Measurements from ENCODE around the gene GLE1. TPM values are rescaled to one million over a fixed set of nuclear protein-coding genes. Genes with fewer than 3 reads are reported as not detected.
A peak's percentile ranks its signal among the peaks of the same experiment; 100 is the strongest.

Gene GLE1
- total and polyA plus RNA-seq, 2 donors (not counting 1 experiment from before 2014, with no cell fraction given), result 11.8 to 30.3 TPM

- WGBS (ENCODE audit: insufficient coverage), result 63% methylated on average over 4 of the region's 5 CpGs
- H3K27me3 Mint-ChIP-seq, result no peaks in the 10 kb centered on the region
- H3K9me3 Mint-ChIP-seq (ENCODE audit: insufficient read depth), result no peaks in the 10 kb centered on the region
- DNase-seq (peak; percentile 25), ATAC-seq (ENCODE audit: low read depth) (no peak)
- Histone ChIP-seq H3K79me2 (ENCODE audit: control insufficient read depth, insufficient read depth, low read length) (peaks cover 65% of the 10 kb centered on the region), H3K9ac (ENCODE audit: low read length) (peak overlapping the region; percentile 0), H3K4me2 (replicated peaks; ENCODE audit: low read depth, low read length, poor library complexity, severe bottlenecking) (peak overlapping the region; percentile 90), H3K4me3 (ENCODE audit: control extremely low read depth in 1 of 5, extremely low read depth in 1 of 5, insufficient read depth in 1 of 5, low read depth in 2 of 5, low read length in 4 of 5) (no peak overlapping the region), H3K36me3 (replicated peaks in 1 of 2; ENCODE audit: control extremely low read depth in 1 of 2, control insufficient read depth in 1 of 2, extremely low read depth in 1 of 2, insufficient read depth in 2 of 2, low read length in 1 of 2) (no peaks in the 10 kb centered on the region), H3K4me1 (ENCODE audit: control insufficient read depth in 2 of 2, insufficient read depth in 2 of 2, low read length in 2 of 2) (peaks cover 44 to 46% of the 10 kb centered on the region in 2 donors), H2AFZ (ENCODE audit: insufficient read depth, low read depth, low read length, poor library complexity, severe bottlenecking) (no peak overlapping the region), H4K20me1 (ENCODE audit: control insufficient read depth, insufficient read depth, low read length, poor library complexity, severe bottlenecking) (peaks cover 32% of the 10 kb centered on the region), H3K9me3 (ENCODE audit: control extremely low read depth in 1 of 3, control insufficient read depth in 2 of 3, insufficient read depth in 1 of 3, low read length in 2 of 3) (no peaks in the 10 kb centered on the region), H3K27me3 (replicated peaks in 1 of 4; ENCODE audit: control extremely low read depth in 1 of 4, control insufficient read depth in 3 of 4, insufficient read depth in 4 of 4, low read length in 3 of 4) (no peaks in the 10 kb centered on the region), H3K27ac (ENCODE audit: low read length in 2 of 2) (no peak overlapping the region)
- peaks cover 34% of the 10 kb centered on the region for H3K4me1 Mint-ChIP-seq
- intact Hi-C loops (cut with micrococcal nuclease), result loop anchor here (5.0 to 10.0 kb wide), 4 partner anchors 117 to 360 kb away; partner anchors contain the start of genes CIZ1, COQ4, TRUB2 and ZER1
- no peak overlapping the region for H3K27ac Mint-ChIP-seq
- ChIA-PET CTCF (no interaction called here), POLR2A (interaction anchor here (0.6 to 1.1 kb wide), 2 partner anchors 119 to 224 kb away, joined by 3 read pairs; no protein-coding TSS in a partner anchor)
- TF ChIP-seq EZH2 (IDR thresholded peaks at IDR 0.05; ENCODE audit: borderline replicate concordance, insufficient read depth, low read depth, low read length, poor library complexity, severe bottlenecking) (no peak), CTCF (IDR thresholded peaks at IDR 0.05) (no peak)
- no peak overlapping the region for H3K4me3 Mint-ChIP-seq
Observed at GRCh38 chr9:128554155-128554862, 49.8 kb downstream of the GLE1 start.

GRCh38 chr9:128555180-128555721 is 50.7 kb downstream of the GLE1 start:
- ChIA-PET POLR2A (no interaction called here), CTCF (interaction anchor here (0.8 kb wide), 1 partner anchor 314 kb away, joined by 3 read pairs; no protein-coding TSS in a partner anchor)
- no peak overlapping the region for H3K4me3 Mint-ChIP-seq
- H4K20me1 ChIP-seq (ENCODE audit: control insufficient read depth, insufficient read depth, low read length, poor library complexity, severe bottlenecking), result peaks cover 42% of the 10 kb centered on the region
- H3K4me1 Mint-ChIP-seq, result peaks cover 33% of the 10 kb centered on the region
- no peak overlapping the region for H2AFZ ChIP-seq (ENCODE audit: insufficient read depth, low read depth, low read length, poor library complexity, severe bottlenecking)
- H3K4me2 ChIP-seq (replicated peaks; ENCODE audit: low read depth, low read length, poor library complexity, severe bottlenecking), result no peak overlapping the region
- H3K9me3 ChIP-seq (ENCODE audit: control extremely low read depth in 1 of 3, control insufficient read depth in 2 of 3, insufficient read depth in 1 of 3, low read length in 2 of 3), result no peaks in the 10 kb centered on the region
- peaks cover 45 to 48% of the 10 kb centered on the region in 2 donors for H3K4me1 ChIP-seq (ENCODE audit: control insufficient read depth in 2 of 2, insufficient read depth in 2 of 2, low read length in 2 of 2)
- no peaks in the 10 kb centered on the region for H3K27me3 ChIP-seq (replicated peaks in 1 of 4; ENCODE audit: control extremely low read depth in 1 of 4, control insufficient read depth in 3 of 4, insufficient read depth in 4 of 4, low read length in 3 of 4)
- TF ChIP-seq CTCF (IDR thresholded peaks at IDR 0.05) (no peak), EZH2 (IDR thresholded peaks at IDR 0.05; ENCODE audit: borderline replicate concordance, insufficient read depth, low read depth, low read length, poor library complexity, severe bottlenecking) (no peak)
- 93% methylated on average over 6 of the region's 9 CpGs for WGBS (ENCODE audit: insufficient coverage)
- intact Hi-C loops (cut with micrococcal nuclease), result loop anchor here (10.0 kb wide), 1 partner anchor 360 kb away; the partner anchor contains the start of gene CIZ1
- no peak overlapping the region for H3K27ac Mint-ChIP-seq
- DNase-seq, result no peak
- no peak overlapping the region for H3K4me3 ChIP-seq (ENCODE audit: control extremely low read depth in 1 of 5, extremely low read depth in 1 of 5, insufficient read depth in 1 of 5, low read depth in 2 of 5, low read length in 4 of 5)
- no peak overlapping the region for H3K27ac ChIP-seq (ENCODE audit: low read length in 2 of 2)
- peaks cover 74% of the 10 kb centered on the region for H3K79me2 ChIP-seq (ENCODE audit: control insufficient read depth, insufficient read depth, low read length)
- no peak overlapping the region for H3K9ac ChIP-seq (ENCODE audit: low read length)
- no peaks in the 10 kb centered on the region for H3K36me3 ChIP-seq (replicated peaks in 1 of 2; ENCODE audit: control extremely low read depth in 1 of 2, control insufficient read depth in 1 of 2, extremely low read depth in 1 of 2, insufficient read depth in 2 of 2, low read length in 1 of 2)
- no peak for ATAC-seq (ENCODE audit: low read depth)
- H3K9me3 Mint-ChIP-seq (ENCODE audit: insufficient read depth), result no peaks in the 10 kb centered on the region
- no peaks in the 10 kb centered on the region for H3K27me3 Mint-ChIP-seq

All from B cell (primary cell).